NCI-H446 treated with DMSO at 0.1 percent for 48 hours (cell line): Measurements from ENCODE around the gene CORO1C.
"Not testable (repeated sequence)": the region's sequence is repeated elsewhere in the genome, so short reads cannot be mapped to it uniquely, and the experiment has no call there.

ENCODE experiments used
- DNase-seq: peaks from one replicate; lab custom pipeline; 2025; lab: John Stamatoyannopoulos, UW

Gene CORO1C

GRCh38 chr12:108633534-108634248, 97.6 kb downstream of the CORO1C start, which contains the start of gene SELPLG:
Gene SELPLG, minus strand, starts transcription at chr12:108633894. Its CDS starts 9,587 bp downstream, at chr12:108624307.
- DNase-seq, result no peak

GRCh38 chr12:108633081-108633533, 98.2 kb downstream of the CORO1C start:
- DNase-seq, result no peak

GRCh38 chr12:108631261-108631660, 100.1 kb downstream of the CORO1C start:
- not testable (repeated sequence) for DNase-seq

- no peak for DNase-seq
Observed at GRCh38 chr12:108630481-108631207, 100.7 kb downstream of the CORO1C start.

- no peak for DNase-seq
Observed at GRCh38 chr12:108629824-108630476, 101.4 kb downstream of the CORO1C start.

- DNase-seq, result no peak
Observed at GRCh38 chr12:108629151-108629550, 102.2 kb downstream of the CORO1C start.

GRCh38 chr12:108627134-108627920, 104.0 kb downstream of the CORO1C start:
- no peak for DNase-seq

- DNase-seq, result no peak
Observed at GRCh38 chr12:108625228-108625627, 106.1 kb downstream of the CORO1C start.

GRCh38 chr12:108623577-108623976, 107.7 kb downstream of the CORO1C start:
- DNase-seq, result no peak

- no peak for DNase-seq
Observed at GRCh38 chr12:108622921-108623514, 108.3 kb downstream of the CORO1C start.

- no peak for DNase-seq
Observed at GRCh38 chr12:108622421-108622820, 108.9 kb downstream of the CORO1C start.

- DNase-seq, result no peak
Observed at GRCh38 chr12:108621161-108621560, 110.2 kb downstream of the CORO1C start.

GRCh38 chr12:108620236-108620879, 111.0 kb downstream of the CORO1C start:
- no peak for DNase-seq

- no peak for DNase-seq
Observed at GRCh38 chr12:108619369-108620160, 111.8 kb downstream of the CORO1C start.

- DNase-seq, result not testable (repeated sequence)
Observed at GRCh38 chr12:108618953-108619274, 112.4 kb downstream of the CORO1C start.

- peak; percentile 42 for DNase-seq
Observed at GRCh38 chr12:108618079-108618952, 113.0 kb downstream of the CORO1C start.

- no peak for DNase-seq
Observed at GRCh38 chr12:108616941-108617858, 114.1 kb downstream of the CORO1C start.

GRCh38 chr12:108616359-108616758, 115.0 kb downstream of the CORO1C start:
- DNase-seq, result no peak
